ENCODE data around the gene DNASE1.
A peak's percentile ranks its signal among the peaks of the same experiment; 100 is the strongest.

DNASE1 gene

GRCh38 chr16:3665508-3665907, 11.0 kb downstream of the DNASE1 start:
- DNase-seq: no peak

GRCh38 chr16:3668626-3669025, 14.1 kb downstream of the DNASE1 start:
- DNase-seq: no peak

GRCh38 chr16:3669082-3669481, 14.6 kb downstream of the DNASE1 start:
- DNase-seq: no peak

- no peak for DNase-seq
Measured at GRCh38 chr16:3670711-3671110, 16.2 kb downstream of the DNASE1 start.

- no peak for DNase-seq
Measured at GRCh38 chr16:3671424-3671823, 16.9 kb downstream of the DNASE1 start.

- no peak for DNase-seq
Measured at GRCh38 chr16:3672571-3673041, 18.1 kb downstream of the DNASE1 start.

GRCh38 chr16:3673201-3673600, 18.7 kb downstream of the DNASE1 start:
- DNase-seq: no peak

- DNase-seq: no peak
Measured at GRCh38 chr16:3673676-3674377, 19.3 kb downstream of the DNASE1 start.

GRCh38 chr16:3674513-3675295, 20.2 kb downstream of the DNASE1 start:
- DNase-seq: no peak

- DNase-seq: no peak
Measured at GRCh38 chr16:3675601-3676130, 21.2 kb downstream of the DNASE1 start.

- DNase-seq: no peak
Measured at GRCh38 chr16:3677994-3678393, 23.5 kb downstream of the DNASE1 start.

GRCh38 chr16:3681206-3681605, 26.7 kb downstream of the DNASE1 start:
- DNase-seq: no peak

- DNase-seq: no peak
Measured at GRCh38 chr16:3687021-3687420, 32.5 kb downstream of the DNASE1 start.

- no peak for DNase-seq
Measured at GRCh38 chr16:3687792-3688191, 33.3 kb downstream of the DNASE1 start.

GRCh38 chr16:3689731-3690130, 35.2 kb downstream of the DNASE1 start:
- DNase-seq: no peak

GRCh38 chr16:3690470-3690928, 36.0 kb downstream of the DNASE1 start:
- DNase-seq: peak; percentile 66

GRCh38 chr16:3690980-3691720, 36.7 kb downstream of the DNASE1 start:
- no peak for DNase-seq

GRCh38 chr16:3691761-3692160, 37.3 kb downstream of the DNASE1 start:
- no peak for DNase-seq

GRCh38 chr16:3694051-3694450, 39.6 kb downstream of the DNASE1 start:
- DNase-seq: no peak

- DNase-seq: no peak
Measured at GRCh38 chr16:3695610-3696369, 41.3 kb downstream of the DNASE1 start.

GRCh38 chr16:3696425-3697218, 42.1 kb downstream of the DNASE1 start:
- DNase-seq: no peak

- DNase-seq: no peak
Measured at GRCh38 chr16:3698941-3699340, 44.5 kb downstream of the DNASE1 start.
